Fibroblast of lung (primary cell): ENCODE measurements around the gene SPSB2. TPM values are rescaled to one million over a fixed set of nuclear protein-coding genes. Genes with fewer than 3 reads are reported as not detected.

Experiments used
- DNase-seq, 2 donors: peaks; one replicate each; pipeline versions ENCODE4 v3.0.0 to v3.0.0-alpha.2; 2010; ENCODE audit warnings: low read depth in 2 of 2
- H2AFZ ChIP-seq: 2 replicates; pipeline ENCODE4 v1.5.1; 2012; ENCODE audit warnings: low read length, control low read depth, inconsistent platforms
- H3K27ac ChIP-seq: 2 replicates; pipeline ENCODE4 v1.5.1; 2011; ENCODE audit warnings: low read length, control low read depth; ENCODE audit not compliant: insufficient read depth
- H3K27me3 ChIP-seq: 2 replicates; pipeline ENCODE4 v1.5.1; 2011; ENCODE audit warnings: mild to moderate bottlenecking, low read length; ENCODE audit not compliant: control insufficient read depth, insufficient read depth
- H3K36me3 ChIP-seq: 2 replicates; pipeline ENCODE4 v1.5.1; 2011; ENCODE audit warnings: low read length; ENCODE audit not compliant: control insufficient read depth, insufficient read depth
- H3K4me1 ChIP-seq: 2 replicates; pipeline ENCODE4 v1.5.1; 2011; ENCODE audit warnings: low read length; ENCODE audit not compliant: control insufficient read depth, insufficient read depth; ENCODE audit errors: extremely low read depth
- H3K4me2 ChIP-seq: 2 replicates; pipeline ENCODE4 v1.5.1; 2011; ENCODE audit warnings: low read length, control low read depth; ENCODE audit not compliant: insufficient read depth; ENCODE audit errors: extremely low read depth
- H3K4me3 ChIP-seq, 4 experiments: fragments of 200-600 bp in 1 of 4; sonication (generic) in 1 of 4; replicated peaks in 1 of 4; 2 replicates each; pipeline ENCODE4 v1.5.1; 2011 to 2016; ENCODE audit warnings: low read length in 4 of 4, low read depth in 3 of 4, mild to moderate bottlenecking in 3 of 4, control low read depth in 2 of 4, inconsistent platforms in 1 of 4, mixed read lengths in 1 of 4; ENCODE audit not compliant: insufficient read depth in 1 of 4; ENCODE audit errors: control extremely low read depth in 1 of 4
- H3K79me2 ChIP-seq: 2 replicates; pipeline ENCODE4 v1.5.1; 2012; ENCODE audit warnings: mild to moderate bottlenecking, low read length, inconsistent platforms; ENCODE audit not compliant: control insufficient read depth, insufficient read depth
- H3K9ac ChIP-seq: 2 replicates; pipeline ENCODE4 v1.5.1; 2011; ENCODE audit warnings: mild to moderate bottlenecking, low read length, control low read depth; ENCODE audit not compliant: insufficient read depth
- H3K9me3 ChIP-seq: 2 replicates; pipeline ENCODE4 v1.5.1; 2012; ENCODE audit warnings: low read depth, low read length; ENCODE audit not compliant: control insufficient read depth, insufficient read depth
- H4K20me1 ChIP-seq: 2 replicates; pipeline ENCODE4 v1.5.1; 2011; ENCODE audit warnings: low read length; ENCODE audit not compliant: control insufficient read depth, insufficient read depth; ENCODE audit errors: extremely low read depth
- CTCF ChIP-seq, 2 donors: IDR thresholded peaks in 1 of 2; conservative IDR thresholded peaks in 1 of 2; 1 replicate in 1 of 2; 2 replicates in 1 of 2; pipeline ENCODE4 v1.5.1; 2011 to 2012; ENCODE audit warnings: low read length in 2 of 2, control low read depth in 1 of 2, inconsistent platforms in 1 of 2, low read depth in 1 of 2, mild to moderate bottlenecking in 1 of 2
- EZH2 ChIP-seq: IDR thresholded peaks from 2 replicates; pipeline ENCODE4 v1.5.1; 2012; ENCODE audit warnings: low read length, control low read depth, mild to moderate bottlenecking; ENCODE audit errors: missing control alignments
- polyA plus RNA-seq, 2 donors: library from polyadenylated mRNA; depleted of rRNA in 1 of 2; stranded (reverse) in 1 of 2; unstranded in 1 of 2; fragments of >200 nt; gene quantifications; 2 replicates each; pipeline ENCODE4 v1.2.1, GENCODE V29; 2011 to 2012; ENCODE audit warnings: missing spikeins in 1 of 2
- total RNA-seq: library from RNA; depleted of rRNA; stranded (reverse); fragments of >200 nt; gene quantifications from 2 replicates; pipeline ENCODE4 v1.2.1, GENCODE V29; 2014

SPSB2 gene
- total and polyA plus RNA-seq, 2 donors (not counting 1 experiment from before 2014, with no cell fraction given) = 1.8 to 12.7 TPM

DNA sequence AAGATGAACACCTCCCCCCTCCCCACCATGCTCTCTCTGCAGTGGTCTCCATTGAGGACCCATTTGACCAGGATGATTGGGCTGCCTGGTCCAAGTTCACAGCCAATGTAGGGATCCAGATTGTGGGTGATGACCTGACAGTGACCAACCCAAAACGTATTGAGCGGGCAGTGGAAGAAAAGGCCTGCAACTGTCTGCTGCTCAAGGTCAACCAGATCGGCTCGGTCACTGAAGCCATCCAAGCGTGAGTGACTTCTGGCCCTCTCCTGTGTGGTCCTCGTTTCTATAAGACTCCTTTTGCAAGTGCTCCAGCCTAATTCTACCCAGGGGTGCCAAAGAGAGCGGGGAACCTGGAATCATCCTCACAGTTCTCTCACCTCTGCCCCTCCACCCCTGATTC, 48.4 kb upstream of the SPSB2 start:
- no peak overlapping the region for H3K9ac ChIP-seq
- H3K9me3 ChIP-seq = no peaks in the 10 kb centered on the region
- peaks cover 23% of the 10 kb centered on the region for H3K4me1 ChIP-seq
- no peaks in the 10 kb centered on the region for H4K20me1 ChIP-seq
- H3K27ac ChIP-seq = no peak overlapping the region
- H3K27me3 ChIP-seq = no peaks in the 10 kb centered on the region
- DNase-seq = no peak
- H3K36me3 ChIP-seq = peaks cover 20% of the 10 kb centered on the region
- H3K4me3 ChIP-seq = no peak overlapping the region
- TF ChIP-seq EZH2 = no peak
- TF ChIP-seq CTCF (conservative IDR thresholded peaks at IDR 0.05 in 1 of 2, IDR thresholded peaks at IDR 0.05 in 1 of 2; ENCODE audit: low read depth in 1 of 2, low read length in 2 of 2) = no peak
- no peak overlapping the region for H3K4me2 ChIP-seq
- no peaks in the 10 kb centered on the region for H3K79me2 ChIP-seq
- no peak overlapping the region for H2AFZ ChIP-seq

- Histone ChIP-seq H3K9ac (no peak overlapping the region), H3K4me1 (peaks cover 5% of the 10 kb centered on the region), H3K27me3 (no peaks in the 10 kb centered on the region), H3K27ac (no peak overlapping the region), H3K79me2 (peaks cover 3% of the 10 kb centered on the region), H3K4me2 (no peak overlapping the region), H4K20me1 (no peaks in the 10 kb centered on the region), H2AFZ (no peak overlapping the region), H3K36me3 (peaks cover 22% of the 10 kb centered on the region), H3K9me3 (no peaks in the 10 kb centered on the region), H3K4me3 (no peak overlapping the region)
- DNase-seq = no peak
- TF ChIP-seq CTCF (conservative IDR thresholded peaks at IDR 0.05 in 1 of 2, IDR thresholded peaks at IDR 0.05 in 1 of 2; ENCODE audit: low read depth in 1 of 2, low read length in 2 of 2) (no peak), EZH2 (no peak)
These were observed 46.5 kb upstream of the SPSB2 start for GRCh38 chr12:6919588-6919987.

DNA sequence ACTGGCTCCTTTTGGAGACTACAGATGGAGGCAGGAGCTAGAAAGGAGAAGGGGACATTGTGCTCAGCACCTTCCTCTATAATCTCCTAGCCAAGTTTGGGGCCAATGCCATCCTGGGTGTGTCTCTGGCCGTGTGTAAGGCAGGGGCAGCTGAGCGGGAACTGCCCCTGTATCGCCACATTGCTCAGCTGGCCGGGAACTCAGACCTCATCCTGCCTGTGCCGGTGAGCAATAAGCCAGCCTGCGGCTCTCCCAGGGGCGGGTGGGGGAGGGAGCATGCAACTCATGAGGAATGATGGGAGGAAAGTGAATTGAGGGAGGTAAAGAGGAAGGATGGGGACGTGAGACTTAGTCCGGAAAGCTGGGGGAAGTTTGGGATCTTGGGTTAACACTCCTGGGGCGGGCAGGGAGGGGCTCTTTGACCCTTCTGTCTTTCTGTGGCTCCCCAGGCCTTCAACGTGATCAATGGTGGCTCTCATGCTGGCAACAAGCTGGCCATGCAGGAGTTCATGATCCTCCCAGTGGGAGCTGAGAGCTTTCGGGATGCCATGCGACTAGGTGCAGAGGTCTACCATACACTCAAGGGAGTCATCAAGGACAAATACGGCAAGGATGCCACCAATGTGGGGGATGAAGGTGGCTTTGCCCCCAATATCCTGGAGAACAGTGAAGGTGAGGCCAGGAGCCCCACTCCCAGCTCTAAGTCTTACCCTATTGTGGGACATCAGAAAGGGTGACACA, 44.6 kb upstream of the SPSB2 start:
- no peak overlapping the region for H2AFZ ChIP-seq

More for the DNA sequence above, 44.6 kb upstream of the SPSB2 start:
- Histone ChIP-seq H3K4me1 (peaks cover 2% of the 10 kb centered on the region), H3K36me3 (peaks cover 20% of the 10 kb centered on the region), H3K9ac (no peak overlapping the region), H3K27me3 (no peaks in the 10 kb centered on the region), H3K79me2 (peaks cover 3% of the 10 kb centered on the region), H3K27ac (no peak overlapping the region), H3K9me3 (no peaks in the 10 kb centered on the region), H4K20me1 (no peaks in the 10 kb centered on the region), H3K4me2 (no peak overlapping the region), H3K4me3 (no peak overlapping the region)
- no peak for TF ChIP-seq EZH2
- TF ChIP-seq CTCF (conservative IDR thresholded peaks at IDR 0.05 in 1 of 2, IDR thresholded peaks at IDR 0.05 in 1 of 2; ENCODE audit: low read depth in 1 of 2, low read length in 2 of 2) = no peak
- DNase-seq = peak in 1 of 2 donors; percentile 79
